ENCODE data around the gene VEZT. TPM values are rescaled to one million over a fixed set of nuclear protein-coding genes. Genes with fewer than 3 reads are reported as not detected.

Gene VEZT
- total RNA-seq, 1 donor from 2014 or later: 69.4 TPM

- no peaks in the 10 kb centered on the region for H3K27me3 ChIP-seq (ENCODE audit: control insufficient read depth in 3 of 3, insufficient read depth in 3 of 3, low read length in 3 of 3)
- H3K27ac ChIP-seq (ENCODE audit: low read depth, low read length): no peak overlapping the region
- H3K4me1 ChIP-seq (ENCODE audit: control insufficient read depth in 3 of 3, insufficient read depth in 3 of 3, low read length in 3 of 3): peaks cover 0 to 9% (median 0%) of the 10 kb centered on the region in 3 donors
- H3K36me3 ChIP-seq (ENCODE audit: control insufficient read depth in 3 of 3, insufficient read depth in 3 of 3, low read length in 3 of 3): no peaks in the 10 kb centered on the region
- H3K4me3 ChIP-seq (ENCODE audit: low read length in 3 of 3): no peak overlapping the region
- H3K9me3 ChIP-seq (ENCODE audit: control insufficient read depth in 3 of 3, low read length in 3 of 3): no peaks in the 10 kb centered on the region
- no peak overlapping the region for H3K9ac ChIP-seq (ENCODE audit: low read depth in 1 of 3, low read length in 3 of 3)
Observed at GRCh38 chr12:95343461-95344230, 126.0 kb downstream of the VEZT start.

DNA sequence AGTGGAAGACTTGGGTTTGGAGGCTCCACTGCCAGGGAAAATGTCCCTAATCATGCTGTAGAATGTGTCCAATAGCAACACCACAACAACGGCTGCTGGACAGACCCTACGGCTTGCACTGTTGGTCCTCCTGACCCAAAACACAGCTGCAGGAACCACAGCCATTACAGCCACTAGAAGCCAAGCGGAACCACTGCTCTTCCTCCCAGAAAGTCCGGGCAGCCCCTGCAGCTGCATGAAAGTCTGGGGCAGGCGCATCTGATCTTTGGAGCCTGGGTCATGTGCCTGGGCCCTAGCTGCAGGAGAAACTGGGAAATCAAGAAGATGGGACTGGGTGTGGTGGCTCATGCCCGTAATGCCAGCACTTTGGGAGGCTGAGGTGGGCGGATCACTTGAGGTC lies 131.7 kb downstream of the VEZT start:
- Histone ChIP-seq H3K4me1 (ENCODE audit: control insufficient read depth in 3 of 3, insufficient read depth in 3 of 3, low read length in 3 of 3) (peaks cover 2 to 8% (median 8%) of the 10 kb centered on the region in 3 donors), H3K27ac (ENCODE audit: low read depth, low read length) (no peak overlapping the region), H3K36me3 (ENCODE audit: control insufficient read depth in 3 of 3, insufficient read depth in 3 of 3, low read length in 3 of 3) (no peaks in the 10 kb centered on the region), H3K9me3 (ENCODE audit: control insufficient read depth in 3 of 3, low read length in 3 of 3) (no peaks in the 10 kb centered on the region), H3K4me3 (ENCODE audit: low read length in 3 of 3) (no peak overlapping the region), H3K9ac (ENCODE audit: low read depth in 1 of 3, low read length in 3 of 3) (no peak overlapping the region), H3K27me3 (ENCODE audit: control insufficient read depth in 3 of 3, insufficient read depth in 3 of 3, low read length in 3 of 3) (no peaks in the 10 kb centered on the region)

GRCh38 chr12:95351748-95352147 lies 134.1 kb downstream of the VEZT start:
- Histone ChIP-seq H3K27me3 (ENCODE audit: control insufficient read depth in 3 of 3, insufficient read depth in 3 of 3, low read length in 3 of 3) (no peaks in the 10 kb centered on the region), H3K9ac (ENCODE audit: low read depth in 1 of 3, low read length in 3 of 3) (no peak overlapping the region), H3K4me1 (ENCODE audit: control insufficient read depth in 3 of 3, insufficient read depth in 3 of 3, low read length in 3 of 3) (peaks cover 2 to 8% (median 5%) of the 10 kb centered on the region in 3 donors), H3K4me3 (ENCODE audit: low read length in 3 of 3) (no peak overlapping the region), H3K36me3 (ENCODE audit: control insufficient read depth in 3 of 3, insufficient read depth in 3 of 3, low read length in 3 of 3) (no peaks in the 10 kb centered on the region), H3K27ac (ENCODE audit: low read depth, low read length) (no peak overlapping the region), H3K9me3 (ENCODE audit: control insufficient read depth in 3 of 3, low read length in 3 of 3) (no peaks in the 10 kb centered on the region)

Small RNAs within 50 kb of the gene (small RNA-seq; reads per million reads assigned to genes)
- gene MIR331 (11.3 reads per million, percentile 92 among the genes with 10 or more reads in this experiment), gene MIR3685 (0.09 reads per million), gene RF00019 (not detected), gene RNU6-808P (not detected)

Other genes with a start within 250 kb of the VEZT start
- gene NDUFA12, start 214.1 kb upstream of the VEZT start, total RNA-seq: 105 TPM
- 20.4 TPM for gene NR2C1, start 144.2 kb upstream of the VEZT start, total RNA-seq
- gene FGD6, start 340 bp upstream of the VEZT start, total RNA-seq: 5.7 TPM

Measured in skeletal muscle tissue (tissue), 5 donors.